GM19328 (cell line): ENCODE measurements around the gene STOM.
"Not testable (repeated sequence)": the region's sequence is repeated elsewhere in the genome, so short reads cannot be mapped to it uniquely, and the experiment has no call there.

Source experiments
- ATAC-seq: cut with Tn5 transposase; IDR thresholded peaks from one replicate; pipeline ENCODE4 v1.9.1; 2021; ENCODE audit warnings: mild to moderate bottlenecking, moderate library complexity; ENCODE audit not compliant: unreplicated experiment

Gene STOM

GRCh38 chr9:121303456-121304451, 66.3 kb downstream of the STOM start:
- no peak for ATAC-seq

- no peak for ATAC-seq
Measured at GRCh38 chr9:121302786-121303185, 67.3 kb downstream of the STOM start.

- no peak for ATAC-seq
Measured at GRCh38 chr9:121302341-121302740, 67.7 kb downstream of the STOM start.

GRCh38 chr9:121301881-121302286, 68.2 kb downstream of the STOM start:
- ATAC-seq = no peak

- ATAC-seq = no peak
Measured at GRCh38 chr9:121300283-121301119, 69.5 kb downstream of the STOM start.

GRCh38 chr9:121299467-121300282, 70.4 kb downstream of the STOM start:
- ATAC-seq = no peak

- ATAC-seq = no peak
Measured at GRCh38 chr9:121298689-121299466, 71.2 kb downstream of the STOM start.

GRCh38 chr9:121298016-121298538, 72.0 kb downstream of the STOM start:
- ATAC-seq = no peak

- no peak for ATAC-seq
Measured at GRCh38 chr9:121297389-121297788, 72.7 kb downstream of the STOM start.

GRCh38 chr9:121296213-121297127, 73.6 kb downstream of the STOM start:
- ATAC-seq = no peak

GRCh38 chr9:121295662-121296191, 74.3 kb downstream of the STOM start:
- no peak for ATAC-seq

GRCh38 chr9:121294866-121295661, 75.0 kb downstream of the STOM start:
- no peak for ATAC-seq

GRCh38 chr9:121294151-121294743, 75.8 kb downstream of the STOM start:
- no peak for ATAC-seq

GRCh38 chr9:121292801-121293241, 77.2 kb downstream of the STOM start:
- ATAC-seq = no peak

GRCh38 chr9:121292051-121292450, 78.0 kb downstream of the STOM start:
- no peak for ATAC-seq

GRCh38 chr9:121291536-121291935, 78.5 kb downstream of the STOM start:
- ATAC-seq = not testable (repeated sequence)

GRCh38 chr9:121289772-121290370, 80.2 kb downstream of the STOM start:
- ATAC-seq = no peak
